HL-60/S4 treated with phorbol 12-myristate 13-acetate at 8.2 ng/mL for 4 days and 3 days (cell line): Measurements from ENCODE around the gene ZC3H7A.
"Not testable (repeated sequence)": the region's sequence is repeated elsewhere in the genome, so short reads cannot be mapped to it uniquely, and the experiment has no call there.

ENCODE experiments used
- in situ Hi-C: fragments of 300-500 bp; cut with MboI; formaldehyde crosslinking; loops from 2 replicates; pipeline ENCODE4 v1.15.0; 2022; ENCODE audit warnings: low sequenced_read_pairs

Gene ZC3H7A

DNA sequence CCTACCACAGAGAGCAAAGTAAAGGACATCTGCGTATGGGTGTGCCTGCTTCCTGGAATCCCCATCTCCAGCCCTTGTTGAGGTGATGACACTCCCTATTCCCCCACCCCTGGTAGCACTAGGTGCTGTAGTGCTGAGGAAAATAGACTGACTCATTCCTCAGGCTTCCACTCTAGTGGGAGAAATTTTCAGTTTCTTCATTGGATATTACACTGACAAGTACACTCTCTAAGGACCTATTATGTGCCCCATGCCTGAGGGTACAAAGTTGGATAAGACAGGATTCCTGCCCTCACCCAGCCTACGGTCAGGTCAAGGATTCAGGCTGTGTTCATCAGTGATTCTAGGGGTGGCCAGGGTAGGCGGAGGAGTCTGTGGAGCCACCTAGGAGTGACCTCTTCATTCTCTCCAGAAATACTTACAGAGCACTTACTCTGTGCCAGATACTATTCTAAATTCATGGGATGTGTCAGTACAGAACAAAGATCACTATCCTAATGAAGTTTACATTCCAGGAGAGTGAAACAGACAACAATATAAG lies 4.5 kb upstream of the ZC3H7A start:
- in situ Hi-C loops = no loop called here

DNA sequence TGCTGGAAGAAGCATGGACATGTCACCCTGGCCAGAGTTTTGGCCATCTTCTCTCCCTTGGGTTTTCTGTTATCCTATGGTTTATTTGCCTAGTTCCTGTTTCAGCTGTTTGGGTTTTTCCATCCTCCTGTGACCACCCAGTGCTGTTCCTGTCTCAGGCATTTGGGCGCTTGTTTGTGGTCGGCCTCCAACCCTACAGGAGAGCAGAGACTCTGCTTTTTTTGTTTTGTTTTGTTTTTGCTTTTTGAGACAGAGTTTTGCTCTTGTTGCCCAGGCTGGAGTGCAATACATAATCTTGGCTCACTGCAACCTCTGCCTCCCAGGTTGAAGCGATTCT lies 3.3 kb upstream of the ZC3H7A start:
- in situ Hi-C loops = no loop called here

DNA sequence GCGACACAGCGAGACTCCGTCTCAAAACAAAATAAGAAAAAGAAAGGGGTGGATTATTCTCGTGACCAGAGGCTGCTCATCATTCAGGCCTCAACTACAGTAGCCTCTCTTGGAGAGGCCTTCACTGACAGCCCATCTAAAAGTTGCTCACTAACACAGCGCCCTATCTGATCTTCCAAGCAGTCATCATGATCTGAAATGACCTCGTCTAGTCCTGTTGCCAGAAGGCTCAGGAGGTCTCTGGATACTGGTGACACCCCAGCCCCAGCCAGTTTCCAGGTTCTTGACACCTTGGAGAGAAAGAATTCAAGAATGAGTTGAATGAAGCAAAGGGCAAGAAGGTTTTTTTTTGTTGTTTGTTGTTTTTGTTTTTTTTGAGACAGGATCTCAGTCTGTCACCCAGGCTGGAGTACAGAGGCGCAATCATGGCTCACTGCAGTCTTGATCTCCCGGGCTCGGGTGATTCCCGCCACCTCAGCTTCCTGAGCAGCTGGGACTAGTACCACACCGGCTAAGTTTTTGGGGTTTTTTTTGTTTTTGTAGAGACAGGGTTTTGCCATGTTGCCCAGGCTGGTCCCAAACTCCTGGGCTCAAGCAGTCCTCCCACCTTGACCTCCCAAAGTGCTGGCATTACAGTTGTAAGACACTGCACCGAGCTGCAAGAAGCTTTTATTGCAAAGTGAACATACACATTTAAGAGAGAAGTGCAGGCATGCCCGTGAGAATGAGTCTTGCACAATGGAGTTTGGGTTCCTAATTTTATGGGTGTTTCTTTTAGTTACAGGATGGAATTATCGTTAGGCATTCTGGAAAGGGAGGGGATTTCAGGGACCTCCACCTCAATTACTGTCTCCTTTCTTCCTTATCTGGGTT lies 2.7 kb upstream of the ZC3H7A start:
- in situ Hi-C loops = no loop called here

DNA sequence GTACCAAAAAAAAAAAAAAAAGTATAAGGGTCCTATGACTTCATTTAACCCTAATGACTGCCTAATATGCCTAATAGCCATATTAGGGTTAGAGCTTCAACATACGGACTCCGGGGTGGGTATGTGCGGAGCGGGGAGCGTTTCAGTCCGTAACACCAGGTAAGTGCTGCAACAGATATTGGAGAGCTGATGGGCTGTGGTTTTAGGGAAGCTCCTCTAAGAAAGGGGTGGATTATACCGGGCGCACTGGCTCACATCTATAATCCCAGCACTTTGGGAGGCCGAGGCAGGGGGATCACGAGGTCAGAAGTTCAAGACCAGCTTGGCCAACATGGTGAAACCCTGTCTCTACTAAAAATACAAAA lies 1.9 kb upstream of the ZC3H7A start:
- in situ Hi-C loops = no loop called here

DNA sequence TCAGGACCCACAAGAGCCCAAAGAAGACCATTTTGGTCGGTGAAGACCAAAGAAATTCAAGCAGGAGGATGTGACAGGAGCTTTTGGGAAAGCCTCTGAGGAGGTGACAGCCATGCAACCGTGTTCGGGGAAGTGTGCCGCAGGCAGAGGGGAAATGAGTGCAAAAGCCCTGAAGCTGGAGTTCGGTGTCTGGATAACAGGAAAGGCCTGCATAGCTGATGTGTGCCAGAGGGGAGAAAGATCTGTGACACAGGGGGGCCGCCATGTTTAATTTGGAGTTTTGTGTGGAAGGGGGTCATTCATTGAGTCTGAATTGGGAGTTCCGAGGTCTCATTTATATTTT lies 870 bp upstream of the ZC3H7A start:
- in situ Hi-C loops = no loop called here

DNA sequence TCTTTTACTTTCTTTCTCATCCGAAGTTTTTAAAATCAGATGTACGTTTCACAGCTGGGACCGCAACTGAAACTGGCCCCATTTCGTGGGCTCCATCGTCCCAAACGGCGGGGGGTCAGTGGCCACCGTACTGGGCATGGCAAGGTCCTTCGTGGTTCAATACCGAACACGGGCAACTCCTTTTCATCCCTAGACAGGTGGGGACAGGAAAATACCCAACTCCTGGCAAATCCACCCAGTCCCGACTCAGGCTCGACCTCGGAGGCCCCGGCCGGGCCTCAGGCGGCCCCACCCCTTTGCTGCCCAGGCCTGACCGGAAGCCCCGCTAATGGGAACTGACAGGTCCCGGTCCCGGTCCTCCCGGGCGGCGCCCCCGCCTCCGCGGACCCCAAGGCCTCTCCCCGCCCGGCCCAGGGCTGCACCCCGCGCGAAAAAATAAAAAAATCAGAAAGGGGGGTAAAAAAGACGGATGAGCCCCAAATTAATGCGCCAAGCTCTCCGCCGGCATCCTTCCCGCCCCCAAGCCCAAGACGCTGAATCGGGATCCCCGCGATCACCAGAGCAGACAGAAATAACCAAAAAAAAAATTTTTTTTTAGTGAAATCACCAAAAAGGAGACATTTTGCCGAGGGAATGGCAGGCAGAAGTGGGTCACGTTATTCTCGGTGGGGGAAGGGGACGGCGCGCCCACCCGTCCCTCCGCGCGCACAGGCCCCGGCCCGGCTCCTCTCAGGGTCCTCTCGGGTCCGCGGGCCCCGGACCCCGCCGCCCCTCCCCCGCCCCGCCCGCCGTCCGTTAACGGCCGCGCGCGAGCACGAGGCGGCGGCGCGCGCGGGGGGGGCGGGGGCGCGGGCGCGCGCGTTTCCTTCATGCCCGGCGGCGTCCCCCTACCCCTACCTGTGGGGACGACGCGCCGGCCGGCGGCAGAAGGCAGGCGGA lies 562 bp downstream of the ZC3H7A start:
- in situ Hi-C loops = no loop called here

DNA sequence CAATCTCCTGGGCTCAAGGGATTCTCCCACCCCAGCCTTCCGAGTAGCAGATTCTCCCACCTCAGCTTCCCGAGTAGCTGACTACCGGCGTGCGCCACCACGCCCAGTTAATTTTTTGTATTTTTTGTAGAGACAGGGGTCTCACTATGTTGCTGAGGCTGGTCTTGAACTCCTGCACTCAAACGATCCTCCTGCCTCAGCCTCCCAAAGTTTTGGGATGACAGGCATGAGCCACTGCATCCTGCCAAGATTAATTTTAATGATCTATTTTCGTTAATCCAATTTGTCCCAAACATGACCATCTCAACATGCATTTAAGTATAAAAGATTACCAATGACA lies 1.2 kb downstream of the ZC3H7A start:
- in situ Hi-C loops = no loop called here

DNA sequence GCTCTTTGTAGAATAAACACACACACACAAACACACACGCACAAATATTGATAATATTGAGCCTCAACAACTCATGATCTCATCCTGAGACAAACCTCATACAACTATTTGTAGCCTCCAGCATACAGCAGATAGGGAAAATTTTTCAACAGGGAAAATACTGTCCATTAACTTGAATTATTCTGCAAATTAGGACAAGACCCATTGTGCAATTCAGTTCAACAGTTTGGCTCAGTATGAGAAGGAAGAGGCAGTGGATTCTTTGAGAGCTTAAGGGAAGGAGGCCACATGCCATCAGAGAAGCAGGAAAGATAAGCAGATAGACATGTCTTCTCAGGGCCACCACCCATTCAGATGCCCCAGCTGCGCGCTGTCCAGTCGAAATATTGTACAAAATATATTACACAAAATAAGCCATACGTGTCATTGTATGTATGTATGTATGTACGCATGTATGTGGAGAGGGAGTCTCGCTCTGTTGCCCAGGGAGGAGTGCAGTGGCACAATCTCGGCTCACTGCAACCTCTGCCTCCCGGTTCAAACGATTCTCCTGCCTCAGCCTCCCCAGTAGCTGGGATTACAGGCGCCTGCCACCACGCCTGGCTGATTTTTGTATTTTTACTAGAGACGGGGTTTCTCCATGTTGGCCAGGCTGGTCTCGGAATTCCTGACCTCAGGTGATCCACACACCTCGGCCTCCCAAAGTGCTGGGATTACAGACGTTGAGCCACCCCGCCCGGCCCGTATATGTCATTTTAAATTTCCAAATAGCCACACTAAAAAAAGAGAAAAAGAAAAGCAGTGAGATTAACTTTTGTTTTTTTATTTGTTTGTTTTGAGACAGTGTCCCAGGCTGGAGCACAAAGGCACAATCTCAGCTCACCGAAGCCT lies 1.8 kb downstream of the ZC3H7A start:
- in situ Hi-C loops = no loop called here

DNA sequence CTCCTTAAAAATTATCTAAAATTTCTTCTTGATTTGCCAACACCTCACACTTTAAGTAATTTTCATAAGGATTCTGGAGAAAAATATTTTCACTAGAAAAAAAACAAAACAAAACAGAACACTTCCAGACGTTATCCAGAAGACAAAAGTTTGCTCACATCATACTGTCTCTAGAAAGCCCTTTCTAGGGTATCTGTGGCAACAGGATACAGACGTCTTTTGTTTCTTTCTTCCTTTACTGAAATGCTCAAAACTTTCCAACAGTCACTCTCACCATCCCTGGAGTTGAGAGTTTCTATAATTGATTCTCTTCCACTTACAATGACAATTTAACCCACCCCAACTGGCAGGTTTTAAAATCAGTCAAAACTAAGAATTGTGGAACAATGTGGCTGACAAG lies 2.6 kb downstream of the ZC3H7A start:
- in situ Hi-C loops = no loop called here

DNA sequence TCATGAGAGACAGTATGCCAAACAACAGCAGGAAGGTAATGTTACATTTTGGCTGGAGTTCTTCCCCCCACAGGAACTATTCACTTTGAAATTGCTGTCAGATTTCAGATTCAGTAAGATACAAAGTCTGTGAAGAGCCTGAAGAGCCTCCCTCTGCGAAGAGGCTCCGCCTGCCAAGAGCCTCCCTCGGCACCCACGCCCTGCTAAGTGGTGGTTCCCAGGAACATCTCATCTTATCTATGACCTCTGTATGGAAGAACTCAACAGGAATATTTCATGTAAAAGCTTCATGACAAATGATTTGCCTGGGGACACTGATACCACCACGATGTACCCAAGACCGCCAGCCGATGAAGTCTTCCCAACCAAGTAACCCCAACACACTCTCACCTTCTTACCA lies 3.2 kb downstream of the ZC3H7A start:
- in situ Hi-C loops = no loop called here

DNA sequence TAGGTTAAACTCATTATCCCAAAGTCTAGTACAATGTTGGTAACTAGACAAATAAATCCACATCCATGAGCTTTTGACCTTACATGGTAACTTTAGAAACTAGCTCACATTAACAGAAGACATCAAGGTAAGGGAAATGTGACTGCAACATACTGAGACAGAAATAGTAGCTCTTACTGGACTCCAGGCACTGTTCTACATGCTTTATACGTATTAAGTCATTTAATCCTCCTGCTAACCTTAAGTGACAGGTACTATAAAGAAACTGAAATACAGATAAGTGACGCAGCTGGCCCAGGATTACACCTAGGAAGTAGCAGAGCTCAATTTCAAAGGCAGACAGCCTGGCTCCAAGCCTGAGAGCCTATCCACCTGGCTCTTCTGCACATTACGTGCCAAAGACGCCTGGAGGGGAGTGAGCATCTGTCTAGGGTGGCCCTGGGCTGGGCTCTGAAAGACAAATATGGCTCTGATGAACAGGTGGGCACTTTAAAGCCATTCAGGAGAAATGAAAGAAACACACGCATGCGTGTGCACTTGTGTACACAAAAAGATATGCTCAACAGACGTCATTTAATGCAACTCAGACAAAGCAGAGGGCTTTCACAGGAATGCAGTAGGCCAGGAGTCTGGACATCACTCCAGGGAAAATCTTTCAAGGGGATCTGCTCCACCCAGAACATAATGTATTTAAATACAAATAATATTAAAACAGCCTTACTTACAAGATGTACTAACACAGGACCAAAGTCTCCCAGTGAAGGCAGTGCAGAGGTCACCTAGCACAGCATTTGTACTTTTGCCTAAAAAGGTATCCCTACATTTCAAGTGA lies 4.4 kb downstream of the ZC3H7A start:
- in situ Hi-C loops = no loop called here

DNA sequence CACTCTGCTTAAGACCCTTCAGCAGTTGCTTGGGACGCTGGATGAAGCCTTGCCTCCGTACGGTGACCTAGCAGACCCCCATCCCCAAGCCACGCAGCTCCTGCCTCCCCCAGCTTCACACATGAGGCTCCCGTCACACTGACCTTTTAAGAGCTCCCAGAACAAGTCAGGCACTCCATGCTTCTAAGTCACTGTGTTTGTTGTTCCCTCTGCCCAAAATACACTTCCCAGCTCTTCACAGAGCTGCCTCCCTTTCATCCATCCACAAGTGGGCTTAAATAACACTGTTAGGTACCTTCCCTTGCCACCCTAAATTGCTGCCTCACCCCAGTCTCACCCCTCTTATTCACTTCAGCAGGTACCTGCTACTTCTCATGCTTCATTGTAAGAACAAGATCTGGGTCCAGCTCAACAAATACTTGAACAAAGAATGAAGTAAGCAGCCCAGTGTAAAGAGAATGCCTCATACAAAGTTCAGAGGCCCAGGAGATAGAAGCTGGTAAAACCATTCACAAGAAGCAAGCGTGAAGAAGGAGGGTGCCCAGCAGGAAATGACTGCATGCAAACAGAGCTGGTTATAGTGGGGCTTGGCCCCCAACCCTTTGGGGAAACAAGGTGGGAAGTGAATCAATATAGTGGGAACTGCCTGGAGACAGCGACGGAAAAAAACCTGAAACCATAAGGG lies 5.8 kb downstream of the ZC3H7A start:
- in situ Hi-C loops = no loop called here

DNA sequence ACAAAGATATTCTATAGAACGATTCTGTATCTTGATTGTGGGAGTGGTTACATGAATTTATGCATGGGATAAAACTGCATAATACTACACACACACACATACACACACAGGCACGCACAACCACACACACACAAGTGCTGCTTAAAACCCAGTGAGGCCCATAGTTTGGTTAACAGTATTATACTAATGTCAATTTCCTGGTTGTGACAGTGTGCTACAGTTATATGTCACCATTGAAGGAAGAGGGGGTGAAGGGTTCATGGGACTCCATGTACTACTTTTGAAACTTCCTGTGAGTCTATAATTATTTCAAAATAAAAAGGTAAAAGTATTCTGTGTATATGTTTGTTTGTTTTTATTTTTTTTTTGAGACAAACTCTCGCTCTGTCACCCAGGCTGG lies 8.1 kb downstream of the ZC3H7A start:
- in situ Hi-C loops = no loop called here

DNA sequence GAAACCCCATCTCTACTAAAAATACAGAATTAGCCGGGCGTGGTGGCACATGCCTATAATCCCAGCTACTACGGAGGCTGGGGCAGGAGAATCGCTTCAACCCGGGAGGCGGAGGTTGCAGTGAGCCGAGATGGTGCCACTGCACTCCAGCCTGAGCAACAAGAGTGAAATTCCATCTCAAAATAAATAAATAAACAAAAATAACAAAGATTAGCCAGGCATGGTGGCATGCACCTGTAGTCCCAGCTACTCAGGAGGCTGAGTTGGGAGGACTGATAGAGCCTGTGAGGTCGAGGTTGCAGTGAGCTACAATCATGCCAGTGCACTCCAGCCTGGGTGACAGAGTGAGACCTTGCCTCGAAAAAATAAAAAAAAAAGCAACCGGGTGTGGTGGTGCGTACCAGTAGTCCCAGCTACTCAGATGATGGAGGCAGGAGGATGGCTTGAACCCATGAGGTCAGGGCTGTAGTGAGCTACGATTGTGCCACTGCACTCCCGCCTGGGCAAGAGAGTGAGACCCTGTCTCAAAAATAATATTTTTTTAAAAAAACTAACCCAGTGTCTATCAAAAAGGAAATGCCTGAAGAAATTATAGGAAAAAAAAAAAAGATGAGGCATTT lies 12.0 kb downstream of the ZC3H7A start:
- in situ Hi-C loops = not testable (repeated sequence)

DNA sequence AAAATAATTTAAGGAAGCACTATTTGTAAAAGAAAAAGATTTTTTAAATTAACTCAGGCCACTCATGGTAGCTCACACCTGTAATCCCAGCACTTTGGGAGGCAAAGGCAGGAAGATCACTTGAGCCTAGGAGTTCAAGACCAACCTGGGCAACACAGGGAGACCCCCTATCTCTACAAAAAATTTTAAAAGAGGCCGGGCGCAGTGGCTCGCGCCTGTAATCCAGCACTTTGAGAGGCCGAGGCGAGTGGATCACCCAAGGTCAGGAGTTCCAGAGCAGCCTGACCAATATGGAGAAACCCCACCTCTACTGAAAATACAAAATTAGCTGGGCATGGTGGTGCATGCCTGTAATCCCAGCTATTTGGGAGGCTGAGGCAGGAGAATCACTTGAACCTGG lies 12.7 kb downstream of the ZC3H7A start:
- in situ Hi-C loops = not testable (repeated sequence)

DNA sequence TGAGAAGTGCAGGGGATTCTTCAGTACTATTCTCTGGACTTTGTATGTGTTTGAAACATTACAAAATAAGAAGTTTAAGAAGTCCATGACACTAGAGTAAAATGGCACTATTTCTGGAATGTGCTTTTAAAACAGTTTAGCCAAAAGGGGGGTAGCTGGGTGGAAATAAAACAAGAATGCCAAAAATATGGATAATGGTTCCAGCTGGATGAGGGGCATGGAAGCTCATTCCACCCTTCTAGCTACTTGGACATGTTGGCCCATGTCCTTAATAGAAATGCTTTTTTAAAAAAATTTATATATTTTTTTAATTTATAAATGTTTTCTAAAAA lies 13.1 kb downstream of the ZC3H7A start:
- in situ Hi-C loops = no loop called here

DNA sequence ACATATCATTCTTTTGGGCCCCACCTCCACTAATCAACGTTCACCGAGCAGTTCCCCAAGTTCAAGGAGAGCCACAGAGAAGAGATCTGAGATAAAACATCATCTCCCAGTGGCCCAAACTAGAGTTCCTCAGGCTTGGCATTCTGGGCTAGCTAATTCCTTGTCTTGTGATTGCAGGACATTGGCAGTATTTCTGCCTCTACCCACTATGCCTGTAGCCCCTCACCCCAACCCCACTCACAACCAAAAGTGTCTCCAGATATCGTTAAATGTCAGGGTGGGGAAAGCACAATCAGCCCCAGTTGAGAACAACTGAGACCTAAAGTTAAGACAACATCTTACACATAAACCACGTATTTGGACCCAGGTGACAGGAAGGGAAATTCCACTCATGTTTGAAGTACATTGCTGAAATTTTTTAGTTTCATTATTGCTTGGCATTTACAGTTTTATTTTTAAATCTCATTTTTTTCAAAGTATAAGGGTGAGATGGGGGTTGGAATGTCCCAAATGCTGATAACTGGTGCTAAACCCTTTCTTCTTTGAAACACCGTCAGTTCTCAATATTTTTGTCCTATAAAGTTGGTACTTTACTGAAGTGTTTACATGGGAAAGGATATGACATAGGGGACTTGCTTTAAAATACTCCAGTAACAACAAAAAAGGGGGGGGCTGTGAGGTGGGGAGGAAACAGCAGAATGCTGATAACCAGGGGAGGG lies 13.6 kb downstream of the ZC3H7A start:
- in situ Hi-C loops = no loop called here

DNA sequence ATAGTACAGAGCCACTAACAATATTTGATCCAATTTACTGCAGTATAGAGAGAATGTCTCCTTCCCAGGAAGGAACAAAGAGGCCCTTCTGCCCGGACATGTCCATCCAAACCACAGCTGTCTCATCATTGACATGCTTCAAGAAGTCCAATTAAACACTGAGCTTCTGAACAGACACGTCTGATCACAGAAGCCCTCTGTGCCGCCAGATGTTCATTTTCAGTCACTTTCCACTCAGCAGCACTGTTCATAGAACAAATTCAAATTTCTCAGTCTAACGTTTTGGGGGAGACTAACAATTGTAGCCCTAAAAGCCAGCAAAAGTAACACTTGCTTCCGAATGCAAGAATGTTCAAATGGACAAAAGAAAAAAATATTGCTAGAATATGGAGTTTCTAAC lies 15.3 kb downstream of the ZC3H7A start:
- in situ Hi-C loops = no loop called here
